ENCODE data around the gene HIVEP1.

Gene HIVEP1

DNA sequence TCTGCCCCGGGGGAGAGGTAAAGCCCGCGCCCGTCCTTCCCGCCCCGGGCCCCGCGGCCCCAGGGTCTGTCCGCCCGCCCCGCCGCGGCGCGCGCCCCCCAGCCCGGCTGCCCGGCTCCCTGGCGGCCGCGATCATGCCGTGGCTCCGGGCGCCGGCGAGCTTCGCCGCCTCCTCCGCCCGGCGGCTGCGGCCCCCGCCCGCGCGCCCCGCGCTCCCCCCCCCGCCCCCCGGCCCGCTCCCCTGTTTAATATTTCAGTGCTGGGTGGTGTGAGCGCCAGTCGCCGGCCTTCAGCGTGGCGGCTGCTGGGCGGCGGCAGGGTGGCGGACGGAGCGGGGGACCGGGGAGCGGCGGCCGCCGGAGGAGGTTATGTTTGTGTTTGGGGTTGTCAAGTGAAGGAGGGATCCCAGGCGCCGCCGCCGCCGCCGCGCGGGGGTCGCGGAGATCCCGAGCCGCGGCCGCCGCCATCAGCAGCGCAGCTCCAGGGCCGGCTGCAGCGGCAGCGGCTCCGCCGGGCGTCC lies at the start of gene HIVEP1:
Gene HIVEP1, plus strand, starts transcription at position 275 of the 520 bp plus-strand sequence. CDS start 3,317 bp downstream, outside the sequence.
- H3K4me3 Mint-ChIP-seq, result peak within 1 kb of the TSS; percentile 97
- H3K27ac Mint-ChIP-seq (ENCODE audit: low read depth), result peak within 1 kb of the TSS; percentile 100
- peaks cover 28% of the 10 kb centered on the region for H3K36me3 Mint-ChIP-seq (ENCODE audit: insufficient read depth)
- no peaks in the 10 kb centered on the region for H3K9me3 Mint-ChIP-seq
- ATAC-seq (replicated peaks; ENCODE audit: extremely low read depth, poor library complexity, severe bottlenecking), result no peak
- peaks cover 46% of the 10 kb centered on the region for H3K4me1 Mint-ChIP-seq
- no peak for DNase-seq (ENCODE audit: low spot score in 2 of 2)
- no peaks in the 10 kb centered on the region for H3K27me3 Mint-ChIP-seq

DNA sequence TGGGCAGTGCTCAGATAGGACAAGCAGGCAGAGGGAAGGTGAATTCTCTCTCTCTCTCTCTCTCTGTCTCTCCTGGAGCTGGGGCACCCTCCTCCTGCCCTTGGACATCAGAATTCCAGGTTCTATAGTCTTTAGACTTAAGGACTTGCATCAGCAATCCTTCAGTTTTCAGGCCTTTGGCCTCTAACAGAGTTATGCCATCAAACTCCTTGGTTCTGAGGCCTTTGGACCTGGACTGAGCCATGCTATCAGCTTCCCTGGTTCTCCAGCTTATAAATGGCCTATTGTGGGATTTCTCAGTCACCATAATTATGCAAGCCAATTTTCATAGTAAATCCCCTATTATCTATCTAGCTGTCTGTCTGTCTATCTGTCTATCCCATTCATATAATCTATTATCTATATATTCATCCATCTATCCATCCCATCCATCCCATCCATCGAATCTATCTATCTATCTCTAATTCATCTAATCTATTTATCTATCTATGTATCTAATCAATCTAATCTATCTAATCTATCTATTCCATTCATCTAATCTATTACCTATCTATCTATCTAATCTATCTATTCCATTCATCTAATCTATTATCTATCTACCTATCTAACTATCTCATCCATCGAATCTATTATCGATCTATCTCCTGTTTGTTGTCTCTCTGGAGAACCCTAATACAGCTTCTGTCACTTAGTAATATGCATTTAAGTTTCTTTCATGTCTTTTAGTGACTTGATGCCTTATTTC lies 48.2 kb upstream of the HIVEP1 start:
- no peak overlapping the region for H3K4me3 Mint-ChIP-seq
- peaks cover 1% of the 10 kb centered on the region for H3K36me3 Mint-ChIP-seq (ENCODE audit: insufficient read depth)
- no peaks in the 10 kb centered on the region for H3K9me3 Mint-ChIP-seq
- no peaks in the 10 kb centered on the region for H3K4me1 Mint-ChIP-seq
- no peaks in the 10 kb centered on the region for H3K27me3 Mint-ChIP-seq
- no peak overlapping the region for H3K27ac Mint-ChIP-seq (ENCODE audit: low read depth)
- DNase-seq (ENCODE audit: low spot score in 2 of 2), result no peak
- no peak for ATAC-seq (replicated peaks; ENCODE audit: extremely low read depth, poor library complexity, severe bottlenecking)

DNA sequence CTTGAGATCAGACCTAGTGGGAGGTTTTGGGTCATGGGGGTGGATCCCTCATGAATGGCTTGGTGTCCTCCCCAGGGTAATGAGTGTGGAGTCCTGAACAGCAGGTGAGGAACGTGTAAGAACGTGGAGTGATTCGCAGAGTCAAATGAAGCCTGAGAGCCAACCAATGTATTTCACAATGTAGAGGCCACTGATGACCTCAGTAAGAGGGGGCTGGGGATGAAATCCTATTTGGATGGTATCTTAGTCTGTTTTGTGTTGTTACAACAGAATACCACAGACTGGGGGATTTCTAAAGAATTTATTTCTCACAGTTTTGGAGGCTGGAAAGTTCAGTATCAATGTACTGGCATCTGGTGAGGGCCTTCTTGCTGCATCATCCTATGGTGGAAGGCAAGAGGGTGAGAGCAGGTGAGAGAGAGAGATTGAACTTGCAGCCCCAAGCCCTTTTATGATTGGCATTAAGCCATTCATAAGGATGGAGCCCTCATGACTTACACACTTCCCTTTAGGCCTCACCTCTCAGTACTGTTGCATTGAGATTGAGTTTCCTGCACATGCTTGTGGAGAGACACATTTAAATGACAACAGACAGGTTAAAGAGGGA lies 47.3 kb upstream of the HIVEP1 start:
- no peak for ATAC-seq (replicated peaks; ENCODE audit: extremely low read depth, poor library complexity, severe bottlenecking)
- Mint-ChIP-seq H3K27me3 (no peaks in the 10 kb centered on the region), H3K36me3 (ENCODE audit: insufficient read depth) (peaks cover 3% of the 10 kb centered on the region), H3K4me3 (no peak overlapping the region), H3K9me3 (no peaks in the 10 kb centered on the region), H3K27ac (ENCODE audit: low read depth) (no peak overlapping the region), H3K4me1 (no peaks in the 10 kb centered on the region)
- no peak for DNase-seq (ENCODE audit: low spot score in 2 of 2)

DNA sequence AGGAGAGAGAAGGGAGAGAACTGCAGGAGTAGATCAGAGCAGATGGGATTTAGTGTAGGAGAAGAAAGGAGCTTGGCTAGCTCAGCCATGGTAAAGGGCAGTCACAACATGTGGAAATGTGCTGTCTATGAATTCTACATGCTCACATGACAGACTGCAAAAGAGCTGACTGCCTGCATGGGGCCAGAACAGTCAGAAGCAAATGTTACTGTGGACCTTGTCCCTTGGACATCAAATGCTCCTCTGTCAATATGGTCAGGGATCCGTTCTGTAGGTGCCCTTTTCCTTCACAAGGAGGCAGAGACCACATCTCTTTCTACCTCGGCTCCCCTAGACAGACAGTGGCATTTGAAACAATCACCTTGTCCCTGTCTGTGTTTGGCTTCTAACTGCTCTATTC lies 46.6 kb upstream of the HIVEP1 start:
- Mint-ChIP-seq H3K27me3 (no peaks in the 10 kb centered on the region), H3K27ac (ENCODE audit: low read depth) (no peak overlapping the region)

DNA sequence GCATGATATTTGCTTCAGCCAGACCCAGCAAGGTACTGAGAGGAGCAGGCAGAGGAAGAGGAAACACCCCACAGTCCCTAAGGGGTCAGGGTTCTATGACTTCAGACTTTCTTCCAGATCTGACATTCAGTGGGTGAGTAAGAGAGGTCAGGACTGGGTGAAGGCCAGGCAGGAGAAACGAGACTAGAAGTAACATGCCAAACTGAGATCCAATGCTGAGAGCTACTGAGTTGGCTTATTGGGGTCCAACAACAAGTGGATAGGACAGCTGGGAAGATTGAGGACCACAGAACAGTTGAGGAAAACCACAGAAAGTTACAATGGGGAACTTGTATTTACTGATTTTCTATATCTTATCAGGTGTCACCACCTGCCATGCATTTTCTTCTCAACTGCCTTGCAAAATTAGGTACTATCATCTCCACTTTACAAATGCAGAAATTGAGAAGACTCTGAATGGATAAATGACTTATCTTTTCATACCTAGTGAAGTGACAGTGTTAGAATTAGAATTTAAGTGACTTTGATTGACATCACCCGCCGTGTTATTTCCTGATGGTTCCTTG lies 43.8 kb upstream of the HIVEP1 start:
- Mint-ChIP-seq H3K9me3 (no peaks in the 10 kb centered on the region), H3K27me3 (peaks cover 12% of the 10 kb centered on the region), H3K36me3 (ENCODE audit: insufficient read depth) (peaks cover 2% of the 10 kb centered on the region), H3K4me1 (no peaks in the 10 kb centered on the region), H3K4me3 (no peak overlapping the region), H3K27ac (ENCODE audit: low read depth) (no peak overlapping the region)
- DNase-seq (ENCODE audit: low spot score in 2 of 2) (no peak), ATAC-seq (replicated peaks; ENCODE audit: extremely low read depth, poor library complexity, severe bottlenecking) (no peak)

More for the DNA sequence above, 46.6 kb upstream of the HIVEP1 start:
- no peak for DNase-seq (ENCODE audit: low spot score in 2 of 2)
- Mint-ChIP-seq H3K4me1 (no peaks in the 10 kb centered on the region), H3K9me3 (no peaks in the 10 kb centered on the region), H3K4me3 (no peak overlapping the region), H3K36me3 (ENCODE audit: insufficient read depth) (peaks cover 2% of the 10 kb centered on the region)
- ATAC-seq (replicated peaks; ENCODE audit: extremely low read depth, poor library complexity, severe bottlenecking), result no peak

DNA sequence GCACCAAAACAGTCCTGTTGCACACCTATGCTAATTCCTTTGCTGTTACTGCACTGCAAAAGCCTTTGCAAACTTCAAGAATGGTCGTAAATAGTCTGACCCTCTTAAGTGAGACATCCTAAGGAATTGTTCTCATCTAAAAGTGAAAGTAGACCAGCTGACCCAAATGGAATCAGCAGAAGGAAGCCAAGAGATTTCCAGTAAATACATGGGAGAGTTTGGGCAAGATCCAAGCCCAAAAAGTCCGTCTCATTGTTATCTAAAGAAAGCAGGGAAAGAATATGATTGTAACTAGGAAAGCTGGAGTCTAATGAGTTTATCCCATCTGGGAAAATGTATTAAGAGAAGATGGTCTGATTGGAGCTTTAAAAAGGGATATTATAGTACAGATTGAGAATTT lies 43.0 kb upstream of the HIVEP1 start:
- H3K36me3 Mint-ChIP-seq (ENCODE audit: insufficient read depth), result peaks cover 2% of the 10 kb centered on the region
- DNase-seq (ENCODE audit: low spot score in 2 of 2), result no peak
- ATAC-seq (replicated peaks; ENCODE audit: extremely low read depth, poor library complexity, severe bottlenecking), result no peak
- H3K4me3 Mint-ChIP-seq, result no peak overlapping the region
- no peaks in the 10 kb centered on the region for H3K4me1 Mint-ChIP-seq
- no peaks in the 10 kb centered on the region for H3K9me3 Mint-ChIP-seq
- peaks cover 12% of the 10 kb centered on the region for H3K27me3 Mint-ChIP-seq
- no peak overlapping the region for H3K27ac Mint-ChIP-seq (ENCODE audit: low read depth)

DNA sequence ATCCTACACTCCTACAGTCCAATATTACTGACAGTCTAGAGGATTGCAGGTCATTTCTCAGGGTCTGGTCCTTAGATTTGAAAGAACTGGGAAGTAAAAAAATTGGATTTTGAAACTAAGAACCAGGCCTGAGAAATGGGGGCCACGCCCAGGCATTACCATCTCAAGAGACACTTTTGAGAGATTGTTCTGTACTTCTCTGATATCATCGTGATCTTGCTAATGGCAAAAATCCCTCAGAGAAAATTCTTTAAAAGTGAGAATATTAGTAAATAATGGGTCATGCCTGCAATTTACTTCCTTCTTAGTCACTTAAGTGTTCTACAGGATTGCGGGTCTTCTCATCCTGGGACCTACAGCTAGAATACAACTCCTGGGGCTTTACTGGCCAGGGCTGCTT lies 42.0 kb upstream of the HIVEP1 start:
- no peak for ATAC-seq (replicated peaks; ENCODE audit: extremely low read depth, poor library complexity, severe bottlenecking)
- Mint-ChIP-seq H3K4me3 (no peak overlapping the region), H3K9me3 (no peaks in the 10 kb centered on the region), H3K4me1 (no peaks in the 10 kb centered on the region), H3K36me3 (ENCODE audit: insufficient read depth) (peaks cover 2% of the 10 kb centered on the region), H3K27me3 (peaks cover 12% of the 10 kb centered on the region), H3K27ac (ENCODE audit: low read depth) (no peak overlapping the region)
- DNase-seq (ENCODE audit: low spot score in 2 of 2), result no peak

DNA sequence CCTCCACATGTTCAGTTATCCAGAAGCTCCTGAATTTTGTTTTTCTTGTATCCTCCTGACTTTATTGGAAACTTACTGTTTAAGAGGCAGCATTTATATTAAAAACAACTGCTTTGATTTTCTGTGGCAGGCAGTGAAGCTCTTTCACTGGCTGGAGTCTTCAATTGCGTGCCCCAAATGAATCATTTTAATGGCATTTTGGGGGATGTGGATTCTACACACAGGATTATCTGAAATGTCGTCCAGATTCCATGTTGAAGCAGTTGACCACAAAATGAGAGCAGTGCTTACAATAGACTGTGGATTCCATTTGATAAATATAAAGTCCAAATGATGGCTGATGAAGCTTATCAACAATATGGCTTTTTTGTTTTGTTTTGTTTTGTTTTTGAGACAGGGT lies 41.0 kb upstream of the HIVEP1 start:
- Mint-ChIP-seq H3K27ac (ENCODE audit: low read depth) (no peak overlapping the region), H3K36me3 (ENCODE audit: insufficient read depth) (peaks cover 2% of the 10 kb centered on the region), H3K27me3 (peaks cover 12% of the 10 kb centered on the region), H3K9me3 (no peaks in the 10 kb centered on the region), H3K4me3 (no peak overlapping the region), H3K4me1 (peaks cover 6% of the 10 kb centered on the region)
- no peak for DNase-seq (ENCODE audit: low spot score in 2 of 2)
- no peak for ATAC-seq (replicated peaks; ENCODE audit: extremely low read depth, poor library complexity, severe bottlenecking)

DNA sequence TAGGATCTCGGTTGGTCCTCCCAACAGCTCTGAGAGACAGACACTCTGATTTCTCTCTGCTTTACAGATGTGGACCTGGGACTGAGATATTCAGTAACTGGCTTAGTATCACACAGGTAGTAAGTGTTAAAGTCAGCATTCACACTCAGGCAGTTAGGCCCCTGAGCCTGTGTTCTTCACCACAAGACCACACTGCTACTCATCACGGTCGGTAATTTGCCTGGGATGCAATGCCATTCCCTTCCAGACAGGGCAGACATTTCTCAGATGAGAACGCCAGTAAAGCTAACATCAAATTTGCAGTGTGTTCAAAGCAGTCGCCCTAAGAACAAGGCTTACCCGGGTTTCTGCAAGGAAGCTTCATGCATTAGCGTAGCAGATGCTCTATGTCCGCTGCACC lies 39.8 kb upstream of the HIVEP1 start:
- DNase-seq (ENCODE audit: low spot score in 2 of 2), result no peak
- no peak for ATAC-seq (replicated peaks; ENCODE audit: extremely low read depth, poor library complexity, severe bottlenecking)
- no peak overlapping the region for H3K27ac Mint-ChIP-seq (ENCODE audit: low read depth)
- peaks cover 2% of the 10 kb centered on the region for H3K36me3 Mint-ChIP-seq (ENCODE audit: insufficient read depth)
- peaks cover 12% of the 10 kb centered on the region for H3K27me3 Mint-ChIP-seq
- no peaks in the 10 kb centered on the region for H3K9me3 Mint-ChIP-seq
- H3K4me3 Mint-ChIP-seq, result no peak overlapping the region
- peaks cover 6% of the 10 kb centered on the region for H3K4me1 Mint-ChIP-seq

DNA sequence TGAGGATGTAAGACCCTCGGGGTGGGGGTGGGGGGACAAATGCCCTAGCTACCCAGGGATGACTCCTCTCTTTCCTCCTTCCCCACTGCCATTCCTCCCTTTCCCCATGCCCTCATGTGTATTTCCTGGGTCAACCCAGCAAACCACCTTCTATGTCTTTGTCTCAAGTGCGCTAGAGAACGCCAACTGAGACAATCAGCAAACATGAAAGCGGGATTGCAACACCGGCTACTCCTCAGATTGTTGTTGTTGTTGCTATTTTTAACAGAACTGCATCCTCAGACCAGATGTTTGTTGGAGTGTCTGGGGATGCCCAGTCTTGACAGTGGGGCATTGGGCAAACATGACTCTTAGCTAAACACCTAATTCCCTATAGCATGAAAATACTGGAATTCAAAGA lies 39.3 kb upstream of the HIVEP1 start:
- Mint-ChIP-seq H3K27me3 (peaks cover 12% of the 10 kb centered on the region), H3K36me3 (ENCODE audit: insufficient read depth) (peaks cover 2% of the 10 kb centered on the region), H3K4me3 (no peak overlapping the region), H3K27ac (ENCODE audit: low read depth) (no peak overlapping the region), H3K4me1 (peaks cover 6% of the 10 kb centered on the region), H3K9me3 (no peaks in the 10 kb centered on the region)
- DNase-seq (ENCODE audit: low spot score in 2 of 2) (no peak), ATAC-seq (replicated peaks; ENCODE audit: extremely low read depth, poor library complexity, severe bottlenecking) (no peak)

DNA sequence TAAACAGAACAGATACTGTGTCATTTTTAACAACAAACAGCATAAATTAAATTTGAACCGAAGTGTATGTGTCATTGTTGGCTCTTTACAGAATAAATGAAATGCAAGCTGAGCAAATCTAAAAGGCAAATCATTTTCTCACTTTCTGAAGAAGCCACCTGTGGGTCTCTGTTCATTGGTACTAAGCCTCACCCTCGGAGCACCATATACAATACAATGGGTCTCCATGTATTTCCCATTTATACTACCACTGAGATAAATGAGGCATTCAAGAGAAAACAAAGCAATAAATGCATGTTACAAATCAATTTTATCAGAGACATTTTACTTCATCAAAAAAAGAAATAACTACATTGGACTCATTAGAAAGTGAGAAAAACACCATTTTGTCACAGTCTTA lies 38.9 kb upstream of the HIVEP1 start:
- Mint-ChIP-seq H3K27me3 (peaks cover 12% of the 10 kb centered on the region), H3K4me3 (no peak overlapping the region), H3K4me1 (peaks cover 8% of the 10 kb centered on the region), H3K36me3 (ENCODE audit: insufficient read depth) (peaks cover 2% of the 10 kb centered on the region), H3K27ac (ENCODE audit: low read depth) (no peak overlapping the region), H3K9me3 (no peaks in the 10 kb centered on the region)
- no peak for DNase-seq (ENCODE audit: low spot score in 2 of 2)
- ATAC-seq (replicated peaks; ENCODE audit: extremely low read depth, poor library complexity, severe bottlenecking), result no peak

DNA sequence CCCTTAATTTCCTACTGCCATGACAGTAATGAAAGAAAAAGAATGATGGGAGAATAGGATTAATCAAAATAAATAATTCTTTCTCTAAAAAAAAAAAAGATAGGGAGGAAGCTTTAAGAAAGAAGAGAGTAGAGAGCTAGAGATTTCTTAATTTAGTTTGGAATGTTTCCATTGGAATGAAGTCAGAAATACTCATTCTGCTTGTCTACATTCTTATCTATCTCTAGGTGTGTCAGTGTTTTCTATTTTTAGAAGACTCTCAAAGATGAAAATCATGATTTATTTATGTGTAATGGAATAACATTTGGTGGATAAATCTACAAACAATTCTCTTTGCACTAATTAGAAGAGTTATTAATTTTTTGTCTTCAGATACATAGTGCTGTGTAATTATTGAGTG lies 38.0 kb upstream of the HIVEP1 start:
- no peaks in the 10 kb centered on the region for H3K9me3 Mint-ChIP-seq
- ATAC-seq (replicated peaks; ENCODE audit: extremely low read depth, poor library complexity, severe bottlenecking) (no peak), DNase-seq (ENCODE audit: low spot score in 2 of 2) (no peak)
- peaks cover under 1% of the 10 kb centered on the region for H3K36me3 Mint-ChIP-seq (ENCODE audit: insufficient read depth)
- peaks cover 12% of the 10 kb centered on the region for H3K27me3 Mint-ChIP-seq
- H3K4me1 Mint-ChIP-seq, result peaks cover 11% of the 10 kb centered on the region
- no peak overlapping the region for H3K4me3 Mint-ChIP-seq
- no peak overlapping the region for H3K27ac Mint-ChIP-seq (ENCODE audit: low read depth)
